HG03159 (cell line): Measurements from ENCODE around the gene MYO16.

Source experiments
- ATAC-seq: cut with Tn5 transposase; IDR thresholded peaks from one replicate; pipeline ENCODE4 v1.9.1; 2021; ENCODE audit warnings: mild to moderate bottlenecking, moderate library complexity; ENCODE audit not compliant: unreplicated experiment

Gene MYO16

GRCh38 chr13:109166804-109167203 is 537.4 kb downstream of the MYO16 start:
- ATAC-seq = peak; percentile 17

DNA sequence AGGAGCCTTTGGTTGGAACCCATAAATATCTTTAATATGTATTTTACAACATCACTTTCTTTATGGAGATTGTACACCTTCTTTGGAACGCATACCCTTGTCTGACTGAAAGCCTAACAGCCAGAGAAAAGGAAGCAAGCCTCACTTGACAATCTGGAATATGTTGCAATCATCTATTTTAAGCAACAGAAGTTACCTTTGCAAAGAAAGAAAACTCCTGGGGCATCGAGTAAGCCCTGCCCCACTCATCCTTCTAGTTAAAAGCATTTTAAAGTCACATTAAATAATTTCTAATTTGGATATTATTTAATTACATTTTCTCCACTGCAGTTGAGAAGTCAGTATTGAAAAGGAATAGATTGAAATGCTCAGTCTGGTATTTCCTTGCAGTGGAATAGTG is 542.7 kb downstream of the MYO16 start:
- no peak for ATAC-seq

DNA sequence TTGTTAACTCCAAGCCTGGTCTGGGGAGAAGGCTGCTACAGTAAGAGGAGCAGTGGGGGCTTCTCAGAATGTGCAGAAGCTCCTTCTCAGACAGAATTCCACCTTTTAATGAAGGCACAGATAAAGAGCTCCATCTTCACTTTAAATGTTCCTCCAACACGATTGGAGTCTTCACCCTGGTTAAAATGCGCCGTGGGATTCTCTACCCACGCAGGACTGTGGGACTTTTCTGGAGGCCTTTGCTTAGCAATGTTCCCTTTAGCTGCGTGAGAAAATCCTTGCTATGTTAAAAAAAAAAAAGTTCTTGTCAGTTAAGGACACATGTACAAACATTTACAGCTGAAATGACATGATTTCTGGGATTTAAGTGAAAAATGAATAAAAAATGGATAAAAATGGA is 546.3 kb downstream of the MYO16 start:
- no peak for ATAC-seq

DNA sequence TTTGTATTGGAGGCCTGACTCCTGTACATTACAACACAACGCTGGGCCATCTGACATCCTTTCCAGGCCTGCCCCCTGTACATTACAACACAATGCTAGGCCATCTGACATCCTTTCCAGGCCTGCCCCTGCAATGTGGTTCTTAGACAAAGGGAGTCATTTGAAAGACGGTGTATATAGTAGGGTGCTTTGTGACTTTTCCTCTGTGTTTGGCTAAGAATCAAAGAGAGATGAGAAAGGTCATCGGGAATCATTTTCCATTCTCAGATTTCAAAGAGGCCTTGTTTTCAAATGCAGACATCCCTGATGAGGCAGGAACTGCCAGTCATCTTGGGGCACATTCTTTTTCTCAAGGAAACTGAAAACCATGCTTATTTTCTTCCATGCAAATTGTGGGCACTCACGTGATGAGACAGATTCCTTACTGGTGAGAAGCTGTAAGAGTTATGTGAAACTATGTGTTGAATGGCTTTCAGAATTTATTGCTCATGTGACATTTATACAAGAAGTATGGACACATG is 551.6 kb downstream of the MYO16 start:
- ATAC-seq = no peak

DNA sequence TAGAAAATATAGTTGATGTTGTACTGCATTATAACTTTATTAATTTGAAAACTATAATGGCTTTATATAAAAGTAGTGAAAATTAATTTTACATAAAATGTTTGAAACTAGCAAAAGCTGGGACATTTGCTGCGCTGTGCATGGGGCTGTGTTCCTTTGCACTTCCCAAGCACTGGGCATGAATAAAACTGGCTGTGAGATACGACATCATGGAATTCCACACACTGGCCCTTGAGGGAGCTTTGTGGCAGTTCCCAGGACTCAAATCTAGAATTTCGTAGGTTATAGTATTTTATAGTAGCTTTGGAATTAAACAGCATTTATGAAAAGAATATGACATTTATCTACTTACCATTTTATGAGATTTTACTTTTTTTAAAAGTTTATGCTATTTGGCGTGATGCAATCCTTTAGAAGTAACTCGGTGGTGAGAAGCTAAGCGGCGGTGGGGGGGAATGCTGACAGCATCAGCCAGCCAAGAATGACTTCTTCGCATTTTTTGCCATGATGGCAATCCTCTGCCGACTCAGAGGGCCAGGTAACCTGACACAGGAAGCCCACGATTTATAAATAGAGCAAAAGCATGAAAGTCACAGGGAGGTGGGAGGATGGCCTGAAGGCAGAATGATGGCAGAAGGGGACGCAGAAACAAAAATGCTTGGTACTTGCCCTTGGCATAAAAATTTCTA is 553.5 kb downstream of the MYO16 start:
- ATAC-seq = no peak

- no peak for ATAC-seq
These were observed 562.0 kb downstream of the MYO16 start for GRCh38 chr13:109191413-109191812.

GRCh38 chr13:109192306-109192705 is 562.9 kb downstream of the MYO16 start:
- no peak for ATAC-seq

- no peak for ATAC-seq
These were observed 567.5 kb downstream of the MYO16 start for GRCh38 chr13:109196948-109197347.

GRCh38 chr13:109198585-109198984 is 569.2 kb downstream of the MYO16 start:
- ATAC-seq = no peak

- no peak for ATAC-seq
These were observed 569.9 kb downstream of the MYO16 start for GRCh38 chr13:109199280-109199679.

- no peak for ATAC-seq
These were observed 571.1 kb downstream of the MYO16 start for GRCh38 chr13:109200556-109200955.

DNA sequence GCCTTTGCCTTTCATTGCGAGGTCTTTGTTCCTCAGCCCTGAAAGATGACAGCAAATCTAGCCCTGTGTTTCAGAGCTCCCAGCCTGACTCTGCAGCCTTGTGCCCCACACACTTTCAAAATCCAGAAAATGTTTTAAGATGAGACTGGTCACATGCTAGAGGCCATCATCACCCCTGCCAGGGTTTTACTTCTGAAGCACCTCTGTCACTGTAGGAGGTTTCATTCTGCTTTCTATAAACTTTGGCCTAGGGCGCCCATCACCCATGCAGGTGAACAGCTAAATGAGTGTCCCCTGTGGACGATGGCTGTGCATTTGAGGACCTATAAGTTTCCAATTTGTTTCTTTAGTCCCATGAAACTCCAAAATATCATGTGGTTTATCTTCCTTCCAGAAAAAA is 574.2 kb downstream of the MYO16 start:
- no peak for ATAC-seq

GRCh38 chr13:109204252-109204651 is 574.8 kb downstream of the MYO16 start:
- no peak for ATAC-seq

GRCh38 chr13:109204657-109205056 is 575.2 kb downstream of the MYO16 start:
- ATAC-seq = no peak

- no peak for ATAC-seq
These were observed 575.9 kb downstream of the MYO16 start for GRCh38 chr13:109205315-109205714.

- ATAC-seq = no peak
These were observed 577.2 kb downstream of the MYO16 start for GRCh38 chr13:109206616-109207015.

DNA sequence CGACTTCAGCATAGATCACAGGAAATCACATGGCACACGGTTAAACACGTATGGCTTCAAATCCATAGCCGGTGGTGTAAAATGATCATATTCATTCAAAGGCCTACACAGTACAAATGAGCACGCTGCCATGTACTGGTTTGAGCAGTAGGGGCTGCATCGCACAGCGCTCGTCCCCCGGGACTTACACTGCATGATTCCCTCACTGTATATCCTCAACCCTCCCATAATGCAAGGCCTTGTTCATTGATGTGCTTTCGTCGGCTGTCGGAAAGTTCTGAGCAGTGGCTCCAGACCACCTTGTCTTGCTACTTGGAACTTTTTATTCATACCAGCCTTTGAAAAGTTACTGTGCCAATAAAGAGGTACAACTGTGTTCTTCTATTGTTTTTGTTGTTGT is 578.2 kb downstream of the MYO16 start:
- no peak for ATAC-seq

GRCh38 chr13:109208522-109208921 is 579.1 kb downstream of the MYO16 start:
- no peak for ATAC-seq

GRCh38 chr13:109209526-109209925 is 580.1 kb downstream of the MYO16 start:
- ATAC-seq = no peak

- no peak for ATAC-seq
These were observed 582.2 kb downstream of the MYO16 start for GRCh38 chr13:109211616-109212015.

DNA sequence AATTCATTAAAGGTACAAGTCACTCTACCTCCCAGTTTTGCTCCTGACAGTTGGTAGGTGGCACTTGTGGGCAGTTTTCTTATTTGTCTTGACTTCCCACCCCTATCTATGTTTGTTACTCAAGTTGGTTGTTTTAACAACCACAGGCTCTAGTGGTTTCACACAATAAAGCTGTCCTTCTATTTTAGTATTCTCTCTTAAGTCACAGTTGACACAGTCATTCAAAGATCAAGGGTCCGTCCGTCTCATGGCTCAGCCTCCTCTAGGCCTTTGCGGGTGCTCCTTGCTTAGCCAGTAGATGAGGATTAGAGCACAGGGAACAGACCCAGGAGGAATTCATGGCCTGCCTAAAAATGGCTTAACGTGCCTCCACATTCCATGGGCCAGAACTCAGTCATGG is 583.2 kb downstream of the MYO16 start:
- ATAC-seq = no peak

DNA sequence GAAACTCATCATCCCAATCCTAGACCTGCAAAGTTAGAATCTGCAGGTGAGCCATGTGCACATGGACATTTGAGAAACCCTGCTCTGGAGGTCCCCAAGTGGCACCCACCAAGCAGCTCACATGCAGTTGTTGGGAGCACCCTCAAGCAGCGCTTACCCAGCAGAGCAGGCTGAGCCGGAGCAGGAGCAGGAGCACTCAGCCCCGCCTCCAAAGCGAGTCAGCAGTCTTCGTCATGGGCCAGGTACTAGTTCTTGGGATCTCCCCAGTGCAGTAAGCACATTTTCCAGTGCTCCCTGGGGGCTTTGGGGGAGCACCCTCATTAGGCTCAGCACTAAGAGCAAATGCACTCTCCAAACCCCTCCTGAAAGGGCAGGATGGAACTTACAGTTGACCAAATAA is 584.3 kb downstream of the MYO16 start:
- no peak for ATAC-seq

GRCh38 chr13:109214393-109214792 is 585.0 kb downstream of the MYO16 start:
- ATAC-seq = no peak
